Osteocyte (in vitro differentiated cells): ENCODE measurements around the gene RAB40AL. TPM values are rescaled to one million over a fixed set of nuclear protein-coding genes. Genes with fewer than 3 reads are reported as not detected.

ENCODE experiments used
- DNase-seq: peaks from one replicate; pipeline ENCODE4 v3.0.0; 2021; ENCODE audit warnings: mixed read lengths; ENCODE audit not compliant: unreplicated experiment; ENCODE audit errors: extremely low spot score
- H3K27ac Mint-ChIP-seq: one replicate; pipeline ENCODE4 v1.8.0; 2021; ENCODE audit warnings: mild to moderate bottlenecking, mixed read lengths; ENCODE audit not compliant: unreplicated experiment
- H3K27me3 Mint-ChIP-seq: one replicate; pipeline ENCODE4 v1.8.0; 2021; ENCODE audit warnings: mixed read lengths; ENCODE audit not compliant: unreplicated experiment
- H3K36me3 Mint-ChIP-seq: one replicate; pipeline ENCODE4 v1.8.0; 2021; ENCODE audit warnings: mixed read lengths; ENCODE audit not compliant: unreplicated experiment
- H3K4me1 Mint-ChIP-seq: one replicate; pipeline ENCODE4 v1.8.0; 2021; ENCODE audit warnings: mixed read lengths; ENCODE audit not compliant: unreplicated experiment
- H3K4me3 Mint-ChIP-seq: one replicate; pipeline ENCODE4 v1.8.0; 2021; ENCODE audit warnings: mild to moderate bottlenecking, moderate library complexity, mixed read lengths; ENCODE audit not compliant: unreplicated experiment
- H3K9me3 Mint-ChIP-seq: one replicate; pipeline ENCODE4 v1.8.0; 2021; ENCODE audit warnings: mixed read lengths; ENCODE audit not compliant: unreplicated experiment
- total RNA-seq: library from RNA; stranded (reverse); gene quantifications from 2 replicates; pipeline ENCODE4 v1.2.1, GENCODE V29; 2021
- TF ChIP-seq, protein P1 (sequence below): fragments of 200-600 bp; sonication (generic); IDR thresholded peaks from 2 replicates; pipeline ENCODE4 v1.5.0; 2021; ENCODE audit warnings: antibody characterized with exemption, mild to moderate bottlenecking, moderate library complexity

RAB40AL gene
- total RNA-seq, 1 donor from 2014 or later = 0.81 TPM

DNA sequence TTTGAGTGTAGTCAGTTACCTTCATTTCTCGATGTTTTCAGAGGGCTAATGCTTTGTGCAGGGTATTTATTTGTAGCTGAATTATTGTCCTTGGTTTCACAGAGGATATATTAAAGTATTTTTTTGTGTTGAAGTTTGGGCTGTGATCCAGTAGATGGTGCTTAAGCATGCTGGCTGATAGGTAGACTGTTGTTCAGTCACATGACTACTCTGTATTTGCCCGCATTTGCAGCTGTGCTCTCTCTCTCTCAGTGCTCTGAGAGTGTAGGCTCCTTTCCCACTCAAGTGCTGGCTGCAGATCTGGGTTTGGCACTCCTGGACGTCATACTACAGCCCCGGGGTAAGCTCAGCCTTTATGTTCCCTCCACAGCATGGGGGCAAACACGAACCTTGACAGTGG, 21.7 kb downstream of the RAB40AL start:
- Mint-ChIP-seq H3K36me3 (no peaks in the 10 kb centered on the region), H3K9me3 (peaks cover 26% of the 10 kb centered on the region), H3K27ac (peak overlapping the region; percentile 83), H3K4me1 (peaks cover 32% of the 10 kb centered on the region), H3K27me3 (no peaks in the 10 kb centered on the region), H3K4me3 (no peak overlapping the region)
- no peak for DNase-seq
- TF ChIP-seq, protein P1, sequence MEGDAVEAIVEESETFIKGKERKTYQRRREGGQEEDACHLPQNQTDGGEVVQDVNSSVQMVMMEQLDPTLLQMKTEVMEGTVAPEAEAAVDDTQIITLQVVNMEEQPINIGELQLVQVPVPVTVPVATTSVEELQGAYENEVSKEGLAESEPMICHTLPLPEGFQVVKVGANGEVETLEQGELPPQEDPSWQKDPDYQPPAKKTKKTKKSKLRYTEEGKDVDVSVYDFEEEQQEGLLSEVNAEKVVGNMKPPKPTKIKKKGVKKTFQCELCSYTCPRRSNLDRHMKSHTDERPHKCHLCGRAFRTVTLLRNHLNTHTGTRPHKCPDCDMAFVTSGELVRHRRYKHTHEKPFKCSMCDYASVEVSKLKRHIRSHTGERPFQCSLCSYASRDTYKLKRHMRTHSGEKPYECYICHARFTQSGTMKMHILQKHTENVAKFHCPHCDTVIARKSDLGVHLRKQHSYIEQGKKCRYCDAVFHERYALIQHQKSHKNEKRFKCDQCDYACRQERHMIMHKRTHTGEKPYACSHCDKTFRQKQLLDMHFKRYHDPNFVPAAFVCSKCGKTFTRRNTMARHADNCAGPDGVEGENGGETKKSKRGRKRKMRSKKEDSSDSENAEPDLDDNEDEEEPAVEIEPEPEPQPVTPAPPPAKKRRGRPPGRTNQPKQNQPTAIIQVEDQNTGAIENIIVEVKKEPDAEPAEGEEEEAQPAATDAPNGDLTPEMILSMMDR = peak; percentile 23

DNA sequence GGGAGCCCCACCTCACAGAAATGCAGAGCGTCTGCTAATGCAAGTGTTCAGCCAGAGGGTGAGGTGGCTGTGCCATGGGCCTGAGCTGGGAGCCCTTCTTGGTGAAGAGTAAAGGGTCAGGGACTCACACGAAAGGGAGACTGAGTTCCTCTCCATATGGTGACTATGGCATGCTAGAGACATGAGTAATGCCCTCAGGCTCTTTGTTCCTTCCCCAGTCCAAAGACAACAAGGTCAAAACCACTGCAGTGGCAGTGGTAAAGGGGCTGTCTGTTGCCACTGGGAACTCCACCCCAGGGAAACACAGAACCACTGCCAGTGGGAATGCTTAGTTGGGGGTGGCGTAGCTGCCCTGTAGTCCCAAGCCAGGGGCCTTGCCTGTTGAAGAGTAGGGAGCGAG, 22.4 kb downstream of the RAB40AL start:
- Mint-ChIP-seq H3K4me3 (no peak overlapping the region), H3K9me3 (peaks cover 20% of the 10 kb centered on the region), H3K4me1 (peaks cover 32% of the 10 kb centered on the region), H3K36me3 (no peaks in the 10 kb centered on the region), H3K27me3 (no peaks in the 10 kb centered on the region), H3K27ac (peak overlapping the region; percentile 83)
- DNase-seq = no peak
- TF ChIP-seq, protein P1 = no peak

DNA sequence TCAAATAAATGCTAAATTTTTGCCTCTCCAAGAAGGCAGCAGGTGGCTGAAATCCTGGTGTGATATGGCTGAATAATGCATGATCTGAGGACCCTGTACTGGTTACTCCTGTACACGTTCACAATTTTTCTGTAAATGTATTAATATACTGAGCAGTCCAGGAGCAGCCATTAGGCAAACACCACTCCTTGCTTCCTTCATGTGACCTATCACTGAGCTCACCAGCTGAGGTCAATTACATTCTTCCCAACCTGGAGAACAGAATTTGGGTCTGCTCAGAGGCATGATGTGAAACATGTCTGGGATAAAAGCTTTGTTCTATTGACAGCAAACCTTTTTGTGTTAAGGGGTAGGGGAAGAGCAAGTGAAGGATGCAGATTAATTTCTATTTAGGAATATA, 26.9 kb downstream of the RAB40AL start:
- Mint-ChIP-seq H3K27ac (no peak overlapping the region), H3K36me3 (no peaks in the 10 kb centered on the region), H3K4me3 (no peak overlapping the region), H3K9me3 (peaks cover 12% of the 10 kb centered on the region), H3K27me3 (no peaks in the 10 kb centered on the region), H3K4me1 (peaks cover 18% of the 10 kb centered on the region)
- TF ChIP-seq, protein P1 = no peak
- DNase-seq = no peak

DNA sequence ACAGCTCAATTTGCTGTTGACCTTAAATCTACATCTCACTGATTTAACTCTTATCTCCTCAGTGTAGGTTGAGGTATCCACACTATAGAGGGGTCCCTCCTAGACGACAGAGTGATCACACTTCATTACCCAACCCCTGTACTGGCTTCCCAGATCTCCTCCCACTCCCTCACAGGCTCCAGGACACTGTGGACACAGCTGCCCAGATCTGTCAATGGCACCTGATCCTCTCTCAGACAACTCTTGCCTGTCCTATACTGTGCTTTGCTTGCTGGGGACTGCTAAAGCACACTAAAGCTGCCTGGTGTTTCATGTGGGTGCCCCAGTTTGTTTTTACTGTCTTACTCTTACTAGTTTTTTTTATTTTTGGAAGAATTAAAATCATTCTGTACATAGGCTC, 27.9 kb downstream of the RAB40AL start:
- Mint-ChIP-seq H3K36me3 (no peaks in the 10 kb centered on the region), H3K27ac (no peak overlapping the region), H3K4me1 (peaks cover 10% of the 10 kb centered on the region), H3K4me3 (no peak overlapping the region), H3K27me3 (no peaks in the 10 kb centered on the region), H3K9me3 (peaks cover 20% of the 10 kb centered on the region)
- no peak for DNase-seq
- TF ChIP-seq, protein P1 = no peak

DNA sequence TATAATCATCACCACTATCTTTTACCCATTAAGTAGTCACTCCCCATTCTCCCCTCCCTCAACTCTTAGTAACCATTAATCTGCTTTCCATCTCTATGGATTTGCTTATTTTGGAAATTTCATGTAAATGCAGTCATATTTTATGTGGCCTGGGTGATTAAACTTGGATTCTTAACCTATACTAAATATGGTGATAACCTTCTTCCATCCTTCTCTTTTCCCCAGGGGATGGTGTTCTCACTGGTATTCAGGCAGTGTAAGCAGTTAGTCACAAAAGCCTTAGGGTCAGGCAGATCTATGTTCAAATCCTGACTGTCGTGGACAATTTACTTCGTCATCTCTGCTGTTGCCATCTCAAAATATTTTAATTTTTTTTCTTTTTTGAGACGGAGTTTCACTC, 29.6 kb downstream of the RAB40AL start:
- peaks cover 2% of the 10 kb centered on the region for H3K36me3 Mint-ChIP-seq
- peaks cover 27% of the 10 kb centered on the region for H3K9me3 Mint-ChIP-seq
- H3K4me3 Mint-ChIP-seq = no peak overlapping the region
- H3K4me1 Mint-ChIP-seq = peaks cover 5% of the 10 kb centered on the region
- no peaks in the 10 kb centered on the region for H3K27me3 Mint-ChIP-seq
- DNase-seq = no peak
- TF ChIP-seq, protein P1 = no peak
- H3K27ac Mint-ChIP-seq = no peak overlapping the region
